HG03095 (cell line): ENCODE results near the gene ANKRD18B.
"Not testable (repeated sequence)": the region's sequence is repeated elsewhere in the genome, so short reads cannot be mapped to it uniquely, and the experiment has no call there.

Source experiments
- ATAC-seq: cut with Tn5 transposase; IDR thresholded peaks from one replicate; pipeline ENCODE4 v1.9.1; 2021; ENCODE audit warnings: moderate library complexity; ENCODE audit not compliant: unreplicated experiment

The ANKRD18B gene

GRCh38 chr9:33523397-33524305, at the start of gene ANKRD18B:
Gene ANKRD18B, plus strand, starts transcription at chr9:33524251. Its CDS starts 239 bp downstream, at chr9:33524490.
- not testable (repeated sequence) for ATAC-seq

- ATAC-seq = no peak
Measured at GRCh38 chr9:33475357-33475756, 48.7 kb upstream of the ANKRD18B start.

GRCh38 chr9:33476503-33476902, 47.5 kb upstream of the ANKRD18B start:
- ATAC-seq = no peak

- no peak for ATAC-seq
Measured at GRCh38 chr9:33480106-33480505, 43.9 kb upstream of the ANKRD18B start.

GRCh38 chr9:33480976-33481375, 43.1 kb upstream of the ANKRD18B start:
- no peak for ATAC-seq

GRCh38 chr9:33485312-33485711, 38.7 kb upstream of the ANKRD18B start:
- ATAC-seq = not testable (repeated sequence)

- no peak for ATAC-seq
Measured at GRCh38 chr9:33489066-33489465, 35.0 kb upstream of the ANKRD18B start.

- ATAC-seq = not testable (repeated sequence)
Measured at GRCh38 chr9:33493819-33494218, 30.2 kb upstream of the ANKRD18B start.

- ATAC-seq = no peak
Measured at GRCh38 chr9:33498387-33498786, 25.7 kb upstream of the ANKRD18B start.

- ATAC-seq = no peak
Measured at GRCh38 chr9:33506626-33507370, 17.3 kb upstream of the ANKRD18B start.

GRCh38 chr9:33510262-33511183, 13.5 kb upstream of the ANKRD18B start:
- ATAC-seq = no peak

GRCh38 chr9:33511184-33511517, 12.9 kb upstream of the ANKRD18B start:
- ATAC-seq = not testable (repeated sequence)

GRCh38 chr9:33512535-33512934, 11.5 kb upstream of the ANKRD18B start:
- ATAC-seq = not testable (repeated sequence)

- not testable (repeated sequence) for ATAC-seq
Measured at GRCh38 chr9:33515342-33515995, 8.6 kb upstream of the ANKRD18B start.

GRCh38 chr9:33516397-33516796, 7.7 kb upstream of the ANKRD18B start:
- not testable (repeated sequence) for ATAC-seq

GRCh38 chr9:33517373-33517772, 6.7 kb upstream of the ANKRD18B start:
- ATAC-seq = no peak

GRCh38 chr9:33517934-33518577, 6.0 kb upstream of the ANKRD18B start:
- not testable (repeated sequence) for ATAC-seq

GRCh38 chr9:33521861-33522260, 2.2 kb upstream of the ANKRD18B start:
- ATAC-seq = not testable (repeated sequence)

GRCh38 chr9:33524306-33524947, 376 bp downstream of the ANKRD18B start:
- ATAC-seq = no peak
